Globus pallidus (tissue), 1 donor: Measurements from ENCODE around the gene CD274.
"Not testable (repeated sequence)": the region's sequence is repeated elsewhere in the genome, so short reads cannot be mapped to it uniquely, and the experiment has no call there.

ENCODE experiments used
- DNase-seq: peaks from one replicate; pipeline ENCODE4 v3.0.0-alpha.2; 2015; ENCODE audit warnings: low spot score

The CD274 gene

GRCh38 chr9:5466766-5467165 is 16.4 kb downstream of the CD274 start:
- DNase-seq = no peak

- DNase-seq = no peak
Measured at GRCh38 chr9:5468850-5469249, 18.5 kb downstream of the CD274 start.

DNA sequence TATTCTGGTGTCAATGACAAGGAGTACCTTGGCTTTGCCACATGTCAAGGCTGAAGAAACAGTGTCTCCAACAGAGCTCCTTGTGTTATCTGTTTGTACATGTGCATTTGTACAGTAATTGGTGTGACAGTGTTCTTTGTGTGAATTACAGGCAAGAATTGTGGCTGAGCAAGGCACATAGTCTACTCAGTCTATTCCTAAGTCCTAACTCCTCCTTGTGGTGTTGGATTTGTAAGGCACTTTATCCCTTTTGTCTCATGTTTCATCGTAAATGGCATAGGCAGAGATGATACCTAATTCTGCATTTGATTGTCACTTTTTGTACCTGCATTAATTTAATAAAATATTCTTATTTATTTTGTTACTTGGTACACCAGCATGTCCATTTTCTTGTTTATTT is 19.8 kb downstream of the CD274 start:
- no peak for DNase-seq

GRCh38 chr9:5470816-5471215 is 20.5 kb downstream of the CD274 start:
- DNase-seq = no peak

- not testable (repeated sequence) for DNase-seq
Measured at GRCh38 chr9:5475611-5476010, 25.3 kb downstream of the CD274 start.

DNA sequence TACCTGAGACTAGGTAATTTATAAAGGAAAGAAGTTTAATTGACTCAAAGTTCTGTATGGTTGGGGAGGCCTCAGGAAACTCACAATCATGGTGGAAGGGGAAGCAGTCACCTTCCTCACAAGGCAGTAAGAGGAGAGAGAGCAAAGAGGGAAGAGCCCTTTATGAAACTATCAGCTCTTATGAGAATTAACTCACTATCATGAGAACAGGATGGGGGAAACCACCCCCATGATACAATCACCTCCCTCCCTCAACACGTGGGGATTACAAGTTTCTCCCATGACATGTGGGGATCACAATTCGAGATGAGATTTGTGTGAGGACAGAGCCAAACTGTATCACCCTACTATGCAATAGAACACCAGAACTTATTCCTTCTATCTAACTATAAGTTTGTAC is 27.9 kb downstream of the CD274 start:
- DNase-seq = no peak

- no peak for DNase-seq
Measured at GRCh38 chr9:5479994-5480694, 29.8 kb downstream of the CD274 start.

GRCh38 chr9:5480919-5481318 is 30.6 kb downstream of the CD274 start:
- no peak for DNase-seq

GRCh38 chr9:5481322-5482040 is 31.1 kb downstream of the CD274 start:
- no peak for DNase-seq

DNA sequence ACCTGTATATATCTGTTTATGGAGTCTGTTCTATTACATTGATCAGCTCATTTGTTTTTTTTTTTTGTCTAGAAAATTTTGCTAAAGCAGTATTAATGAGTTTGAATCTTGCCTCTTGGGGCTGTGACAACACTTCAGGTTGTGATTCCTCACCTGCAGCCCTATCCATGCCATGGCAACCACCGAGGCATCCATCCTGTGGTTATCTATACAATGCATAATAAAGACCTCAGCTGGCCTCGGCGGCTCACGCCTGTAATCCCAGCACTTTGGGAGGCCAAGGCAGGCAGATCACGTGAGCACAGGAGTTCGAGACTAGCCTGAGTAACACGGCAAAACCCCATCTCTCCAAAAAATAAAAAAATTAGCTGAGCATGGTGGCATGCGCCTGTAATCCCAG is 31.9 kb downstream of the CD274 start:
- no peak for DNase-seq

DNA sequence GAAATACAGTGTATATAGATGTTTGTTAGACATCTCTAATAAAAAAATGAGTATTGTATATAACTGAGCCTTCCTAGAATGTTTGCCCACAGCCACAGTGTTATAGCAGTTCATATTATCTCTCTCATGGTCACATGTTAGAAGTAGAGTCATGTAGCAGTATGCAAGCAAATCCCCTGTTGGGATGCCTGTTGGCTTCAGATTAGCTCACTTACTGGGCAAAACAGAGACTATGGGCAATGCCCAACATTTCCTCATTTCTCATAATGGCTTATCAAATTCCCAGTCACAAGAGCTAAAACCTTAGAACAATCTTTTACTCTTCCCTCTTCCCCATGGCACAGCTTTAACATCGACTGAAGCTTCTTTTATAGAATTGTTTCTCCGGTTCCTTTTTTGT is 33.0 kb downstream of the CD274 start:
- no peak for DNase-seq

DNA sequence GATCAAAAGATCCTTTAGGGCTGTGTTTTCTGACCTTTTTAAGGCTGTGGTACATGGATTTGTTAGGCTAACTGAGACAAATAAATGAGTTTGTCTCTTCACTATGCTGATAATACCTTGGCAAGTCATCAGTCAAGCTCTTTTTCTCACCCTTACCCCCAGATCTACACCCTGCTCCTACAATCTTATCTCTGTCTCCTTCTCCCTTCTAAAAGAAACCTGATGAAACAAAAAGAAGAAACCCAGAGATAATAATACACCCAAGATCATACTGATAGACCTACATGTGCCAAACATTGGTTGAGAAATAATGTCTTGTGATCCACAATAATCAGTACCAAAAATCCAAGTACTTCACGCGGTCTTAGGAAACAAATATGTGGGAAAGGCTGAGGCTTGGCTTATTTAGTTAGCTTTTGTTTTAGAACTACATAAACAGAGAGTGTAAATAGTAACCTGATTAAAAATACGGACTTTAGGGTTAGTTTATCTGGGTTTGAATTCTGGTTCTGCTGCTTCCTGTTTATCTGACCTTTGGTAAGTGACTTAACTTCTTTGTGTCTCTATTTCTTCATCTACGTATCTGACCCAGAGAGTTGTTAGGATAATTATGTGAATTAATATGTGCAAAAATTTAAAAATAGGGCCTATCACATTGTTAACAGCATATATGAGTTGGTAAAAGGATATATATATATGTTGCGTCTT is 35.2 kb downstream of the CD274 start:
- DNase-seq = no peak

DNA sequence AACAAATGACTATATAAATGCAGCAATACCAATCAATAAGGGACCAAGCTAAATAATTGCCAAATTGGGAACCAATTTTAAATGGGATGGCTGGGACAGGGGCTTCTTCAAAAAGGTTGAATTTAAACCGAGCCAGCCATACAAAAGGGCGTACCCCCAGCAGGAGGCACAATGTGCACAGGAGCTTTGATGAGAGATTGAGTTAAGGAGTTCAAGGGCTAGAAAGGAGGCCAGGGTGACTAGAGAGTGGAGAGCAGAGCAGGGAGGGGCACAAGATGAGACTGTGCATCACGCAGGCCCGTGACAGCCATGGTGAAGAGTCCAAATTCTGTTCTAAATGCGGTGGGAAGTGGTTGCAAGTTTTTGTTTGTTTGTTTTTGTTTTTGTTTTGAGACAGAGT is 36.6 kb downstream of the CD274 start:
- no peak for DNase-seq

GRCh38 chr9:5488221-5489008 is 38.1 kb downstream of the CD274 start:
- DNase-seq = no peak

- no peak for DNase-seq
Measured at GRCh38 chr9:5489630-5490490, 39.5 kb downstream of the CD274 start.

DNA sequence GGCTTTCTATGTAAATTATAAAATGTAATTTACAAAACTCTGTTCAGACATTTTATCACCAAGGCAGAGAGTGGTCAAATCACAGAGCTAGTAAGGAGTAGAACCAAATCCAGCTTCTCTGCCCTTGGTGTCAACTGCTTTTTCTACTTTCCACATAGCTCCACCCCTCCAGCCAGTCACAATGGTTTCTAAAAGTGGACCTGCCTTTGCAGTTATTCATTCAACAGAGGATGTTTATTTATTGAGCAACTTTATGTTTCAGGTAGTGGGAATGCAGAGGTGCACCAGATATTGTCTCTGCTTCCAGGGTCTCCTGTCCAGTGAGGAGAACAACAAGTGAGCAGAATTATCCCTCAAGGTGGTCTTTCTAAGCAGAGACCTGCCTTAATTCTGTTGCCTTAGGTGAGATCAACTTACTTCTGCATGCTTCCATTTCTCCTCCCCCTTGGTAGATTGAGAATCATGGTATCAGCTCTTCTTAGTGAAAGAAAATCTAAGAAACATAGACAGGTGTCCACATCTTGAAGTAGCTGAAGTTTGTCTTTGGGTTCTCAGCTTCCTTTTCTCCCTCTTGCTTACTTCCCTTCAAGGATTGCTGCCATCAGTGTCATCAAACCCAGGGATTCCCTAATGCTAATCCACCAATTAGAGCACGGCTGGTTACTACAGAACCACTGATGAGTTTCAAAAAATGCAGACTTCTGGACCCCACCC is 42.8 kb downstream of the CD274 start:
- DNase-seq = no peak

- peak; percentile 37 for DNase-seq
Measured at GRCh38 chr9:5493679-5494511, 43.6 kb downstream of the CD274 start.

GRCh38 chr9:5494765-5495164 is 44.4 kb downstream of the CD274 start:
- DNase-seq = not testable (repeated sequence)

- DNase-seq = no peak
Measured at GRCh38 chr9:5499157-5499556, 48.8 kb downstream of the CD274 start.

DNA sequence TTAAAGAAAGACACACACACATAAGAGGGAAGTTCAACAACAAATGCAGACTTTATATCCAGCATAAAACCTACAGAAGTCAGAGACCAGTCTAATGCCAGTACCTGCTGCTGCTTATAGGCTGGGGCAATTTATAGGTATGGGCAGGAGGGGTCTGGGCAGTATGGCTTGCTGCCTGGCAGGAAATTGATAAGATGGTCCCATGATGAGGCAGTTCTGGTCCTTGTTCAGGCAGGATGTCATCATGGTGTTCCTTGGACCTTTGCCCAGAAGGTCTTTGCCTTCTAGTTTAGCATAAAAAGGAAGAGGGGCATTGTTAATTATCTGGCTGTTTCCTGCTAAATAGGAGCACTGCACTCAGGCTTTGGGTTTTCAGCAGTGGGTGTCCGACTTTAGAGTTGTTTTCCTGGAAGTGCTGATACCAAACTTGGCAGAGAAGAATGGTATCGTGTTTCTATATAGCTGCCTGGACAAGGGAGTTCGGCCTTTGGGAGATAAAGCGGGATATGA is 49.6 kb downstream of the CD274 start:
- DNase-seq = no peak
